GM21390 (cell line): ENCODE data around the gene CRTC3.

Source experiments
- ATAC-seq: cut with Tn5 transposase; IDR thresholded peaks from one replicate; pipeline ENCODE4 v1.9.1; 2021; ENCODE audit not compliant: unreplicated experiment

CRTC3 gene

DNA sequence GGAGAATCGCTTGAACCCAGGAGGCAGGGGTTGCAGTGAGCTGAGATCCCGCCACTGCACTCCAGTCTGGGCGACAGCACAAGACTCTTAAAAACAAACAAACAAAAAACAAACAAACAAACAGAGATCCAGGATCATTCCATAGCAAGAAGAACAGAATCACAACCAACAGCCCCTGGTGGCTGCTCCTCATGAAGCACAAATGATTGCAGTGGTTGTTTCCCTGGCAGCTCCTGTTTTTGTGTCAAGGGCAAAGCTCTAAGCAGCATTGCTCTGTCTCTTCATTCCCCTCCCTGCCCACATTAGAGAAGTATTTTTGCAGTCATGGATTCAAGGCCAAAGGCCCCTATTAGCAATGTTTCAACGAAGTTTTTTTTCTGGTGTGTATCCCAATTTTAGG, 161.6 kb downstream of the CRTC3 start:
- ATAC-seq: no peak

DNA sequence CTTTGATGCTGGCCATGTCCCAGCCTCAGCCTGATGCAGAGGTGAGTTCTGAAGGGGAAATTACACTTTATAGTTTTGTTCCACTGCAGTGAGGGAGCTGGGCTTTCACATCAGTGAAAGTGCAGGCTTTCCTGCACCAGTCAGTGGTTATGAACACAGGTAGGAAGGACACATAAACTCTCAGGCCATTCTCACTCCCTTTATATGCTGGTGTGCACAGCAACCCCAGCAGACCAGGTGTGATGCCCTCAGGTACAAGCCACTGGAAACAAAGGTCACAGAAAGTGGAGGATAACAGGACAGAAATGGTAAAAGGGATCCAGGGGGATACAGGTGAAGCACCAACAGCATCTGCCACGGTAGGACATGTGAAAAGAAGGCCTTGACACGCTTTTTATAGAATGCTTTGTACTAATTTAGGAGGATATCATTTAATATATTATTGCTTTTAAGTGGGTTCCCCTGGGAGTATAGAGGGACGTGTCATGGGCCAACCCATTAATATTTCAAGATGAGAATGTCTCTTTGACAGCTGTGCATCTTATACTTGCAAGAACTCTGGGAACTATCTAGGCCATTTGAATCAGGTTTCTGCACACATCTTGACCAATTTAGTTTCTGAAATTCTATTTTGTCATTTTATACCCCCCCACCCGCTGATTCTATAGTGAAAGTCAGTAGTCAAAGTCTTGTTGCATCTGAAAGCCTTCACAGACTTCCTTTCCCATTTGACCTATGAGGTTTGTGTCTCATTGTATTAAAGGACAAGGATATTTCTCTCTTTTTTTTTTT, 162.5 kb downstream of the CRTC3 start:
- ATAC-seq: peak; percentile 62
